DOHH2 (cell line): ENCODE measurements around the gene MYEOV.

Experiments used
- CTCF ChIP-seq: fragments of 200-600 bp; sonication (generic); IDR thresholded peaks from one replicate; pipeline ENCODE4 v1.5.1; 2014; ENCODE audit warnings: antibody characterized with exemption, mild to moderate bottlenecking, low read depth, low read length; ENCODE audit not compliant: poor library complexity, severe bottlenecking
- EZH2phosphoT487 ChIP-seq: fragments of 200-600 bp; sonication (generic); IDR thresholded peaks from 2 replicates; pipeline ENCODE4 v1.6.1; 2017; ENCODE audit warnings: borderline replicate concordance, mild to moderate bottlenecking, antibody characterized with exemption, low read length, moderate library complexity, mixed read lengths

DNA sequence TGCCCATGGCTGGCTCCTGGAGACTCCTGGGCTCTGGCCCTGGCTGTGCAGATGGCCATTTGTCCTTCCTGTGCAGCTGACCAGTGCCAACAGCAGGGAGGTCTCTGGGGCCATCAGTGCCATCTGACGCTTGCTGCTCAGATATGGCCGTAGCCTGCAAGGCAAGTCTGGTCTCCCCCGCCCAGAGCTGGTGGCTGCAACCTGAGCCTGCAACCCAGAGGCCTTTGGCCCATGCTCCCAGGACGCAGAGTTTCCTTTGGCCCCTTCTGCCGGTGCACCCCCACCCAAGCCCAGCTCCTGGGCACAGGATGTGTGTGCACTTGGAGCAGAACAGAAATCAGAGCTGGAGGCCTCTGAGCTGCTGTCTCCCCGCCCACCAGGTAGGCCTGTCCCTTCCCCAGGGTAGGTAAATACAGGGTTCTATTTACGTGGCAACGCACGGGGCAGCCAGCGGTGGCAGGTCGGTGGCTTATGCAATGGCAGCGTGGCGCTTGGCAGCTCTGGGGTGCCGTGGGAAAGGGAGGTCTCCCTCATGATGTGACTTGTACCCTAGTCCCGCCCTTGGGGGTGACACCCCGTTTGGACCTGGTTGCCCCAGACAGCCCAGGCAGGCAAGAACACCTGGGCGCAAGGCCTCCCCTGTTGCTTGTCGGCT lies 21.0 kb upstream of the MYEOV start:
- TF ChIP-seq CTCF (no peak), EZH2phosphoT487 (no peak)
